H1 (cell line): ENCODE measurements around the gene UBE2M. TPM values are rescaled to one million over a fixed set of nuclear protein-coding genes. Genes with fewer than 3 reads are reported as not detected.
A peak's percentile ranks its signal among the peaks of the same experiment; 100 is the strongest.

Source experiments
- CTCF ChIA-PET: fragments of 300-600 bp; sonication (Branson Sonifier 250); formaldehyde crosslinking; loops from one replicate; lab custom pipeline; 2021; ENCODE audit not compliant: partially characterized antibody; lab: Charles Lee
- POLR2A ChIA-PET: fragments of 300-600 bp; sonication (Branson Sonifier 250); formaldehyde crosslinking; loops from one replicate; lab custom pipeline; 2021; ENCODE audit warnings: inconsistent platforms; ENCODE audit not compliant: partially characterized antibody; lab: Charles Lee
- DNase-seq, 2 experiments: peaks; one replicate each; pipeline versions ENCODE4 v3.0.0 to v3.0.0-alpha.2; 2010 to 2022; ENCODE audit warnings: low spot score in 2 of 2, low read depth in 1 of 2, mixed read lengths in 1 of 2
- FAIRE-seq: peaks from 2 replicates; lab custom pipeline; 2011; peaks lifted over from hg19 to GRCh38; lab: Jason Lieb, UNC
- H2AFZ ChIP-seq: 2 replicates; pipeline ENCODE4 v1.8.1; 2012; ENCODE audit warnings: low read length, inconsistent platforms
- H2AK5ac ChIP-seq: 2 replicates; pipeline ENCODE4 v1.6.1; 2013; ENCODE audit warnings: low read depth, low read length
- H2BK120ac ChIP-seq: replicated peaks from 2 replicates; pipeline ENCODE3; 2013; ENCODE audit warnings: low read depth, low read length, inconsistent platforms
- H2BK12ac ChIP-seq: 2 replicates; pipeline ENCODE4 v1.6.1; 2013; ENCODE audit warnings: low read depth, low read length
- H2BK15ac ChIP-seq: 2 replicates; pipeline ENCODE4 v1.6.1; 2013; ENCODE audit warnings: low read length
- H2BK20ac ChIP-seq: 2 replicates; pipeline ENCODE4 v1.6.1; 2013; ENCODE audit warnings: low read length
- H2BK5ac ChIP-seq: 2 replicates; pipeline ENCODE4 v1.6.1; 2013; ENCODE audit warnings: low read depth, low read length
- H3K14ac ChIP-seq: 2 replicates; pipeline ENCODE4 v1.6.1; 2013; ENCODE audit warnings: inconsistent platforms; ENCODE audit not compliant: insufficient read length
- H3K18ac ChIP-seq: 2 replicates; pipeline ENCODE4 v1.6.1; 2013; ENCODE audit warnings: low read length; ENCODE audit errors: extremely low read depth
- H3K23ac ChIP-seq: 2 replicates; pipeline ENCODE4 v1.6.1; 2013; ENCODE audit warnings: inconsistent platforms; ENCODE audit not compliant: insufficient read length
- H3K23me2 ChIP-seq: 2 replicates; pipeline ENCODE4 v1.6.1; 2013; ENCODE audit warnings: low read depth, low read length
- H3K27ac ChIP-seq: 2 replicates; pipeline ENCODE4 v1.6.1; 2011; ENCODE audit warnings: low read depth, low read length, inconsistent platforms
- H3K27me3 ChIP-seq, 4 experiments: replicated peaks in 1 of 4; 1 replicate in 1 of 4; 2 replicates in 3 of 4; pipeline versions ENCODE4 v1.6.1 to v1.8.1; 2011 to 2013; ENCODE audit warnings: low read length in 3 of 4, mild to moderate bottlenecking in 3 of 4, inconsistent platforms in 2 of 4, mixed read lengths in 2 of 4, moderate library complexity in 1 of 4; ENCODE audit not compliant: control insufficient read depth in 3 of 4, insufficient read depth in 3 of 4; ENCODE audit errors: extremely low read depth in 1 of 4
- H3K36me3 ChIP-seq, 4 experiments: 2 replicates each; pipeline versions ENCODE4 v1.6.1 to v1.8.1; 2011 to 2013; ENCODE audit warnings: mild to moderate bottlenecking in 4 of 4, low read length in 3 of 4, moderate library complexity in 2 of 4, control low read depth in 1 of 4, inconsistent platforms in 1 of 4; ENCODE audit not compliant: insufficient read depth in 4 of 4, control insufficient read depth in 2 of 4
- H3K4ac ChIP-seq: replicated peaks from 2 replicates; pipeline ENCODE3; 2013; ENCODE audit warnings: low read length, low read depth, mixed read lengths, inconsistent platforms; ENCODE audit not compliant: insufficient read length
- H3K4me1 ChIP-seq, 4 experiments: replicated peaks in 1 of 4; 1 replicate in 1 of 4; 2 replicates in 3 of 4; pipeline versions ENCODE4 v1.6.1 to v1.8.1; 2011 to 2013; ENCODE audit warnings: low read length in 3 of 4, inconsistent platforms in 2 of 4, mixed read lengths in 1 of 4; ENCODE audit not compliant: insufficient read depth in 4 of 4, control insufficient read depth in 3 of 4
- H3K4me2 ChIP-seq, 2 experiments: 2 replicates each; pipeline versions ENCODE4 v1.6.1 to v1.8.1; 2011 to 2013; ENCODE audit warnings: low read depth in 2 of 2, low read length in 2 of 2, control low read depth in 1 of 2, inconsistent platforms in 1 of 2, mild to moderate bottlenecking in 1 of 2; ENCODE audit not compliant: insufficient read depth in 1 of 2
- H3K4me3 ChIP-seq, 4 experiments: fragments of 200-600, 300-600 bp in 1 of 4; sonication (generic), shearing (Covaris generic), sonication (Bioruptor Twin) in 1 of 4; 2 replicates each; pipeline versions ENCODE4 v1.5.1 to v1.8.1; 2011 to 2016; ENCODE audit warnings: low read length in 4 of 4, low read depth in 3 of 4, control low read depth in 2 of 4, inconsistent platforms in 2 of 4, mild to moderate bottlenecking in 2 of 4, mixed read lengths in 1 of 4, moderate library complexity in 1 of 4; ENCODE audit not compliant: insufficient read depth in 2 of 4; ENCODE audit errors: extremely low read depth in 1 of 4
- H3K56ac ChIP-seq: replicated peaks from 2 replicates; pipeline ENCODE3; 2013; ENCODE audit warnings: low read depth, mild to moderate bottlenecking, mixed read lengths, low read length, inconsistent platforms; ENCODE audit not compliant: insufficient read length
- H3K79me1 ChIP-seq: 2 replicates; pipeline ENCODE4 v1.6.1; 2013; ENCODE audit warnings: low read depth, low read length, control low read depth
- H3K79me2 ChIP-seq, 2 experiments: 2 replicates each; pipeline versions ENCODE4 v1.6.1 to v1.8.1; 2012 to 2013; ENCODE audit warnings: low read length in 2 of 2, mild to moderate bottlenecking in 2 of 2, inconsistent platforms in 1 of 2; ENCODE audit not compliant: insufficient read depth in 2 of 2, control insufficient read depth in 1 of 2
- H3K9ac ChIP-seq, 4 experiments: replicated peaks in 1 of 4; 1 replicate in 1 of 4; 2 replicates in 3 of 4; pipeline versions ENCODE4 v1.6.1 to v1.8.1; 2011 to 2013; ENCODE audit warnings: low read depth in 3 of 4, low read length in 3 of 4, control low read depth in 2 of 4, mild to moderate bottlenecking in 2 of 4, moderate library complexity in 2 of 4, inconsistent platforms in 1 of 4; ENCODE audit errors: extremely low read depth in 1 of 4
- H3K9me3 ChIP-seq, 2 experiments: 2 replicates each; pipeline versions ENCODE4 v1.6.1 to v1.8.1; 2012 to 2013; ENCODE audit warnings: mild to moderate bottlenecking in 2 of 2, moderate library complexity in 2 of 2, control low read depth in 1 of 2, inconsistent platforms in 1 of 2, low read depth in 1 of 2, low read length in 1 of 2, mixed read lengths in 1 of 2; ENCODE audit not compliant: insufficient read depth in 2 of 2
- H4K20me1 ChIP-seq, 2 experiments: replicated peaks in 1 of 2; 2 replicates each; pipeline versions ENCODE3 to v1.8.1; 2011 to 2013; ENCODE audit warnings: inconsistent platforms in 2 of 2, low read length in 2 of 2, mild to moderate bottlenecking in 1 of 2; ENCODE audit not compliant: insufficient read depth in 2 of 2, control insufficient read depth in 1 of 2
- H4K5ac ChIP-seq: 2 replicates; pipeline ENCODE4 v1.6.1; 2013; ENCODE audit warnings: low read length, low read depth, mixed read lengths, inconsistent platforms; ENCODE audit not compliant: insufficient read length
- H4K8ac ChIP-seq: 2 replicates; pipeline ENCODE4 v1.8.0; 2013; ENCODE audit warnings: mild to moderate bottlenecking, moderate library complexity, low read length, inconsistent platforms; ENCODE audit not compliant: insufficient read depth; ENCODE audit errors: extremely low read depth
- H4K91ac ChIP-seq: replicated peaks from 2 replicates; pipeline ENCODE3; 2013; ENCODE audit warnings: low read length, mixed read lengths, inconsistent platforms; ENCODE audit not compliant: insufficient read length
- GABPA ChIP-seq: IDR thresholded peaks from 2 replicates; pipeline ENCODE4 v1.6.1; 2011; ENCODE audit warnings: mild to moderate bottlenecking, low read length, moderate library complexity, borderline replicate concordance; ENCODE audit not compliant: insufficient read depth
- POLR2AphosphoS5 ChIP-seq: IDR thresholded peaks from 2 replicates; pipeline ENCODE4 v1.6.1; 2011; ENCODE audit warnings: low read depth, low read length
- WGBS, 2 experiments: shearing (Covaris generic) in 1 of 2; methylation state at CpG; one replicate each; pipeline versions ENCODE4 v1.1.6 to v1.1.7; 2013 to 2015; ENCODE audit warnings: low lambda C conversion rate in 2 of 2, mixed read lengths in 2 of 2, inconsistent platforms in 1 of 2, low coverage in 1 of 2, missing lambda C conversion rate in 1 of 2; ENCODE audit not compliant: insufficient replicate concordance in 2 of 2, insufficient coverage in 1 of 2, insufficient read length in 1 of 2; ENCODE audit errors: extremely low coverage in 1 of 2, missing lambda C conversion rate in 1 of 2; 5-methylcytosine and 5-hydroxymethylcytosine counted together
- polyA plus RNA-seq, 7 experiments: library from polyadenylated mRNA; depleted of rRNA in 3 of 7; stranded (reverse) in 5 of 7; unstranded in 2 of 7; fragments of >200 nt in 5 of 7; fragments of 200-250 nt in 2 of 7; gene quantifications; 1 replicate in 5 of 7; 2 replicates in 1 of 7; 4 replicates in 1 of 7; pipeline versions ENCODE4 v1.2.1 to v1.2.3, GENCODE V29; 2011 to 2013; ENCODE audit warnings: missing spikeins in 2 of 7, mixed read lengths in 2 of 7
- total RNA-seq: library from RNA; stranded (reverse); fragmentation: NEBNext Ultra II Directional; extraction: Animal tissue kit (Norgen Biotek cat#: 25700); gene quantifications from 2 replicates; pipeline ENCODE4 v1.2.1, GENCODE V29; 2021

The UBE2M gene
- total and polyA plus RNA-seq, 2 of the 8 experiments (the other 6 are each of a cell fraction or from before 2014, with no cell fraction given): 93.8 to 114 TPM

DNA sequence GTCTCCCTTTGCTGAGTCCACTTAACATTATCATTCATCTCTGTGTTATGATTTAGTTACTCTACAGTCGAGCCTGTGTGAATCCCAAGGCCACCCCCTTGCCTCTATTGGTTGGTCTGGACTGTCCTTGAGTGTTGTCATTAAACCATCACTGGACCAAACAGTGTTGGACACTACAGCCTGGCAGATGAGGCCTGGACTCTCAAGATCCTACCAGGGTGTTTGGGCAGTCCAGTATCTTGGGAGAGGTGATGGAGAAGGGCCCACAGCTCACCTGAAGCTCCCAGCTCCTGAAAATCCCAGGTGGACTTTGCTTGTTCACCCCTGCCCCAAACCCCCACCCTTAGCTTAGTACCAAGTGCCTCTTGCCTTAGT, 7.3 kb downstream of the UBE2M start:
- 90% methylated on average over 1 of the region's 1 CpG; no CpG with 5 or more reads in 1 of the 2 experiments for WGBS, 2 experiments
- CTCF ChIA-PET: interaction anchor here (1.4 to 1.5 kb wide), 2 partner anchors 28 to 31 kb away, joined by 3 to 11 read pairs; partner anchors contain the start of gene ZBTB45

More for the DNA sequence above, 7.3 kb downstream of the UBE2M start:
- peaks cover 22% of the 10 kb centered on the region for H3K79me1 ChIP-seq
- no peak overlapping the region for H2BK120ac ChIP-seq
- no peak overlapping the region for H3K56ac ChIP-seq
- H3K4me2 ChIP-seq: no peak overlapping the region
- H3K23me2 ChIP-seq: peaks cover 9% of the 10 kb centered on the region
- no peak overlapping the region for H3K18ac ChIP-seq
- no peak overlapping the region for H2AK5ac ChIP-seq
- FAIRE-seq (no peak), DNase-seq (no peak)
- H4K20me1 ChIP-seq: peaks cover 28 to 44% of the 10 kb centered on the region in 2 experiments
- no peak overlapping the region for H3K4ac ChIP-seq
- peaks cover 14 to 34% of the 10 kb centered on the region in 2 experiments for H3K79me2 ChIP-seq
- no peak overlapping the region for H4K5ac ChIP-seq
- no peak overlapping the region for H3K23ac ChIP-seq
- peak; percentile 59 for TF ChIP-seq POLR2AphosphoS5
- TF ChIP-seq GABPA: no peak
- H3K14ac ChIP-seq: no peak overlapping the region
- H3K4me3 ChIP-seq: no peak overlapping the region
- POLR2A ChIA-PET: interaction anchor here (0.9 to 13.8 kb wide), 6 partner anchors 6 to 180 kb away, joined by 3 to 650 read pairs (median 102); partner anchors contain the start of genes MZF1, SLC27A5, TRIM28 and UBE2M
- no peak overlapping the region for H2BK5ac ChIP-seq
- H3K9ac ChIP-seq: no peak overlapping the region
- no peak overlapping the region for H4K91ac ChIP-seq
- H4K8ac ChIP-seq: no peak overlapping the region
- no peak overlapping the region for H2BK12ac ChIP-seq
- H3K36me3 ChIP-seq: peaks cover 42 to 68% (median 57%) of the 10 kb centered on the region in 4 experiments
- H3K9me3 ChIP-seq: no peaks in the 10 kb centered on the region
- no peak overlapping the region for H3K27ac ChIP-seq
- H3K27me3 ChIP-seq: no peaks in the 10 kb centered on the region
- no peak overlapping the region for H2BK15ac ChIP-seq
- peaks cover under 1 to 22% (median 13%) of the 10 kb centered on the region in 4 experiments for H3K4me1 ChIP-seq
- H2AFZ ChIP-seq: no peak overlapping the region
- H2BK20ac ChIP-seq: no peak overlapping the region
